K562 (cell line): ENCODE data around the gene SPTLC2. TPM values are rescaled to one million over a fixed set of nuclear protein-coding genes. Genes with fewer than 3 reads are reported as not detected.
A peak's percentile ranks its signal among the peaks of the same experiment; 100 is the strongest.

Experiments used
- ATAC-seq: fragments of 200-7000 bp; cut with Tn5 transposase; 3 replicates; pipeline ENCODE4 v1.9.1; 2020; ENCODE audit warnings: moderate library complexity
- BruUV-seq: library from RNA; stranded (reverse); fragments of 400-500 nt; replicated peaks from 2 replicates; lab custom pipeline; 2021; lab: Mats Ljungman, UMichigan
- CTCF ChIA-PET: fragments of 300-600 bp; formaldehyde crosslinking; extraction: SDS; loops from one replicate; lab custom pipeline; 2021; ENCODE audit warnings: low intra/inter-chr PET ratio; lab: Yijun Ruan, JAX
- POLR2A ChIA-PET: fragments of 300-600, 350-650 bp; sonication (Branson Sonifier 250); formaldehyde crosslinking; extraction: SDS; loops from one replicate; lab custom pipeline; 2021; ENCODE audit warnings: antibody characterized with exemption, inconsistent platforms; lab: Yijun Ruan, JAX
- DNase-seq, 4 experiments: peaks; one replicate each; pipeline versions ENCODE4 v3.0.0 to v3.0.0-alpha.2; 2011 to 2018; ENCODE audit warnings: low spot score in 3 of 4, mixed read lengths in 3 of 4; ENCODE audit errors: extremely low read depth in 1 of 4
- FAIRE-seq: peaks from 2 replicates; lab custom pipeline; 2011; peaks lifted over from hg19 to GRCh38; lab: Jason Lieb, UNC
- H2AFZ ChIP-seq: 2 replicates; pipeline ENCODE4 v1.6.0; 2011; ENCODE audit warnings: low read depth, low read length, control low read depth, inconsistent platforms
- H3K27ac ChIP-seq: fragments of 200-600 bp; 3 replicates; pipeline ENCODE4 v1.8.0; 2011; ENCODE audit warnings: low read depth, mild to moderate bottlenecking, control low read depth, inconsistent platforms, low read length, moderate library complexity, mixed read lengths; ENCODE audit errors: extremely low read depth
- H3K27me3 ChIP-seq, 2 experiments: fragments of 300-600 bp in 1 of 2; 2 replicates in 1 of 2; 3 replicates in 1 of 2; pipeline versions ENCODE4 v1.6.0 to v1.8.0; 2011; ENCODE audit warnings: inconsistent platforms in 2 of 2, low read length in 2 of 2, mild to moderate bottlenecking in 1 of 2, mixed read lengths in 1 of 2, moderate library complexity in 1 of 2; ENCODE audit not compliant: control insufficient read depth in 2 of 2, insufficient read depth in 2 of 2
- H3K36me3 ChIP-seq: fragments of 300-600 bp; 3 replicates; pipeline ENCODE4 v1.8.0; 2011; ENCODE audit warnings: mild to moderate bottlenecking, low read length, inconsistent platforms; ENCODE audit not compliant: control insufficient read depth, insufficient read depth
- H3K4me1 ChIP-seq, 2 experiments: fragments of 200-600 bp in 1 of 2; replicated peaks in 1 of 2; 2 replicates in 1 of 2; 3 replicates in 1 of 2; pipeline versions ENCODE4 v1.5.1 to v1.8.0; 2011; ENCODE audit warnings: inconsistent platforms in 2 of 2, low read length in 2 of 2, mild to moderate bottlenecking in 1 of 2, mixed read lengths in 1 of 2, moderate library complexity in 1 of 2; ENCODE audit not compliant: control insufficient read depth in 2 of 2, insufficient read depth in 2 of 2
- H3K4me2 ChIP-seq: 2 replicates; pipeline ENCODE4 v1.6.1; 2011; ENCODE audit warnings: low read length, control low read depth, inconsistent platforms, mixed read lengths; ENCODE audit not compliant: insufficient read depth
- H3K4me3 ChIP-seq: fragments of 200-600 bp; sonication (generic), shearing (Covaris generic); 2 replicates; pipeline ENCODE4 v1.5.1; 2016; ENCODE audit warnings: control low read depth, inconsistent platforms
- H3K79me2 ChIP-seq: fragments of 200-600 bp; 3 replicates; pipeline ENCODE4 v1.8.0; 2011; ENCODE audit warnings: low read length, inconsistent platforms; ENCODE audit not compliant: control insufficient read depth, insufficient read depth
- H3K9ac ChIP-seq, 2 experiments: 2 replicates each; pipeline versions ENCODE4 v1.6.0 to v1.6.1; 2011; ENCODE audit warnings: low read depth in 2 of 2, low read length in 2 of 2, control low read depth in 1 of 2, inconsistent platforms in 1 of 2, mild to moderate bottlenecking in 1 of 2, mixed read lengths in 1 of 2; ENCODE audit not compliant: insufficient read depth in 1 of 2
- H3K9me1 ChIP-seq: one replicate; pipeline ENCODE4 v1.6.0; 2011; ENCODE audit warnings: inconsistent platforms, mild to moderate bottlenecking, low read length, moderate library complexity; ENCODE audit not compliant: control insufficient read depth, insufficient read depth
- H3K9me3 ChIP-seq: replicated peaks from 2 replicates; pipeline ENCODE4 v1.5.1; 2011; ENCODE audit warnings: low read depth, low read length, inconsistent platforms; ENCODE audit not compliant: control insufficient read depth, insufficient read depth
- H4K20me1 ChIP-seq: replicated peaks from 2 replicates; pipeline ENCODE4 v1.6.1; 2011; ENCODE audit warnings: low read length, inconsistent platforms, mixed read lengths; ENCODE audit not compliant: control insufficient read depth, insufficient read depth
- C11orf30 ChIP-seq: fragments of 450-650 bp; IDR thresholded peaks from 2 replicates; pipeline ENCODE4 v1.6.1; 2016; ENCODE audit warnings: low read depth, mild to moderate bottlenecking
- CHD4 ChIP-seq: fragments of 200-600 bp; sonication (generic); IDR thresholded peaks from 3 replicates; pipeline ENCODE4 v1.6.1; 2012; ENCODE audit warnings: low read depth, mild to moderate bottlenecking, mixed read lengths, low read length, inconsistent platforms; ENCODE audit not compliant: insufficient read depth, insufficient replicate concordance, poor library complexity, severe bottlenecking
- FOXO4 ChIP-seq: fragments of 450-650 bp; formaldehyde crosslinking; IDR thresholded peaks from 2 replicates; pipeline ENCODE4 v1.4.0; 2020; ENCODE audit warnings: mild to moderate bottlenecking, moderate library complexity
- ID3 ChIP-seq, 2 experiments: fragments of 250-450 bp in 1 of 2; fragments of 450-650 bp in 1 of 2; sonication (Bioruptor Pico) in 1 of 2; IDR thresholded peaks; 2 replicates each; pipeline versions ENCODE4 v1.6.1 to v1.8.0; 2016 to 2021; ENCODE audit warnings: mild to moderate bottlenecking in 2 of 2, moderate library complexity in 2 of 2, missing compliant biosample characterization in 1 of 2, missing genetic modification characterization in 1 of 2
- JUND ChIP-seq, 2 experiments: IDR thresholded peaks; 2 replicates in 1 of 2; 3 replicates in 1 of 2; pipeline ENCODE4 v1.6.1; 2011; ENCODE audit warnings: borderline replicate concordance in 2 of 2, low read depth in 2 of 2, low read length in 2 of 2, improper control_type of control experiment in 1 of 2, missing biosample characterization in 1 of 2, missing genetic modification characterization in 1 of 2, missing genetic modification reagents in 1 of 2
- NR3C1 ChIP-seq: sonication (generic); formaldehyde crosslinking; IDR thresholded peaks from 2 replicates; pipeline ENCODE4 v1.8.1; 2022; ENCODE audit warnings: missing genetic modification reagents
- SRF ChIP-seq, 2 experiments: fragments of 250-450, 450-650 bp in 1 of 2; sonication (Bioruptor Pico) in 1 of 2; sonication (generic) in 1 of 2; formaldehyde crosslinking; IDR thresholded peaks; 2 replicates each; pipeline versions ENCODE4 v1.5.0 to v1.5.1; 2020 to 2022; ENCODE audit warnings: mild to moderate bottlenecking in 1 of 2, missing genetic modification reagents in 1 of 2
- TCF7 ChIP-seq: sonication (generic); IDR thresholded peaks from 2 replicates; pipeline ENCODE4 v1.6.1; 2016; ENCODE audit warnings: antibody characterized with exemption, borderline replicate concordance
- ZC3H8 ChIP-seq: fragments of 450-650 bp; IDR thresholded peaks from 2 replicates; pipeline ENCODE4 v1.6.1; 2017
- WGBS: fragments of 100-300 bp; shearing (Covaris generic); methylation state at CpG from one replicate; pipeline ENCODE4 v1.1.6; 2016; ENCODE audit warnings: low coverage, mixed read lengths; ENCODE audit not compliant: insufficient coverage; ENCODE audit errors: missing lambda C conversion rate; 5-methylcytosine and 5-hydroxymethylcytosine counted together
- in situ Hi-C: fragments of 300-500 bp; cut with MboI; formaldehyde crosslinking; loops from 4 replicates; pipeline ENCODE4 v1.15.0; 2018; ENCODE audit warnings: inconsistent platforms, mixed read lengths
- intact Hi-C: fragments of 100-400 bp; cut with micrococcal nuclease; formaldehyde crosslinking; loops from 2 replicates; pipeline ENCODE4 v1.14.2; 2022
- polyA plus RNA-seq, 8 experiments: library from polyadenylated mRNA; depleted of rRNA in 4 of 8; stranded (reverse) in 5 of 8; unstranded in 3 of 8; fragments of >200 nt; fragmentation: Nextera tagmentation in 2 of 8; fragmentation: Illumina TruSeq in 1 of 8; extraction: Ambion mirVana in 2 of 8; extraction: Trizol in 1 of 8; gene quantifications; 2 replicates each; pipeline versions ENCODE4 v1.2.1 to v1.2.3, GENCODE V29; 2011 to 2014; ENCODE audit warnings: inconsistent platforms in 1 of 8, missing spikeins in 1 of 8
- total RNA-seq, 7 experiments: library from RNA; depleted of rRNA in 6 of 7; stranded (reverse); fragments of >200 nt in 6 of 7; fragmentation: Illumina TruSeq in 2 of 7; extraction: Trizol in 2 of 7; gene quantifications; 2 replicates each; pipeline versions ENCODE4 v1.2.1 to v1.2.3, GENCODE V29; 2011 to 2021; ENCODE audit warnings: low replicate concordance in 1 of 7
- TF ChIP-seq, protein P1 (sequence below): fragments of 450-650 bp; IDR thresholded peaks from 2 replicates; pipeline ENCODE4 v1.6.1; 2018; ENCODE audit not compliant: partially characterized antibody
- TF ChIP-seq, protein P2 (sequence below), 3 experiments: IDR thresholded peaks in 2 of 3; conservative IDR thresholded peaks in 1 of 3; 2 replicates each; pipeline ENCODE4 v1.5.1; 2011 to 2012; ENCODE audit warnings: low read length in 3 of 3, mild to moderate bottlenecking in 3 of 3, control low read depth in 2 of 3, improper control_type of control experiment in 1 of 3, inconsistent platforms in 1 of 3, low read depth in 1 of 3, mixed read lengths in 1 of 3, moderate library complexity in 1 of 3; ENCODE audit not compliant: insufficient read depth in 2 of 3

The SPTLC2 gene
- total and polyA plus RNA-seq, 9 of the 15 experiments (the other 6 are each of a cell fraction or from before 2014, with no cell fraction given) = 4.5 to 30.4 (median 14.0) TPM

GRCh38 chr14:77459072-77459723 lies 157.2 kb downstream of the SPTLC2 start:
- peaks cover 5% of the 10 kb centered on the region for H3K9me1 ChIP-seq
- DNase-seq = peak; percentile 21 to 80 (median 36)
- TSS peak; percentile 58 for BruUV-seq
- peaks cover 48% of the 10 kb centered on the region for H3K79me2 ChIP-seq
- peak overlapping the region; percentile 19 to 98; a peak in 3 of 4 replicates for H3K9ac ChIP-seq
- CTCF ChIA-PET = interaction anchor here (0.6 kb wide), 1 partner anchor 154 kb away, joined by 3 read pairs; no protein-coding TSS in a partner anchor
- POLR2A ChIA-PET = interaction anchor here (0.7 to 2.2 kb wide), 6 partner anchors 11 to 235 kb away, joined by 3 to 7 read pairs (median 5); no protein-coding TSS in a partner anchor
- no peaks in the 10 kb centered on the region for H3K9me3 ChIP-seq
- WGBS = 43% methylated on average over 13 of the region's 13 CpGs
- intact Hi-C loops = loop anchor here (1.0 to 5.0 kb wide), 6 partner anchors 52 to 188 kb away; partner anchors contain the start of genes GSTZ1, POMT2 and SPTLC2
- peaks cover 12% of the 10 kb centered on the region; the same call in 1 of the 2 replicates for H4K20me1 ChIP-seq
- peak overlapping the region; percentile 97 for H3K4me2 ChIP-seq
- H2AFZ ChIP-seq = no peak overlapping the region
- peak; percentile 77 for FAIRE-seq
- peak overlapping the region; percentile 99; the same call in 2 of the 3 replicates for H3K27ac ChIP-seq
- peak overlapping the region; percentile 96 for H3K4me3 ChIP-seq
- peaks cover 7 to 11% of the 10 kb centered on the region in 2 experiments; a peak in 3 of 5 replicates for H3K4me1 ChIP-seq
- H3K36me3 ChIP-seq = peaks cover 48% of the 10 kb centered on the region
- no peaks in the 10 kb centered on the region for H3K27me3 ChIP-seq
- peak; percentile 35 for ATAC-seq
- in situ Hi-C loops = no loop called here
- TF ChIP-seq JUND (IDR thresholded peaks at IDR 0.05; ENCODE audit: borderline replicate concordance, low read depth, low read length) = no peak
- no peak for TF ChIP-seq JUND (tag; IDR thresholded peaks at IDR 0.05; ENCODE audit: borderline replicate concordance, low read depth, low read length)
- TF ChIP-seq SRF (CRISPR knock-in tag; IDR thresholded peaks at IDR 0.05) = no peak
- no peak for TF ChIP-seq ZC3H8
- no peak for TF ChIP-seq NR3C1 (CRISPR knock-in tag)
- TF ChIP-seq, protein P1, sequence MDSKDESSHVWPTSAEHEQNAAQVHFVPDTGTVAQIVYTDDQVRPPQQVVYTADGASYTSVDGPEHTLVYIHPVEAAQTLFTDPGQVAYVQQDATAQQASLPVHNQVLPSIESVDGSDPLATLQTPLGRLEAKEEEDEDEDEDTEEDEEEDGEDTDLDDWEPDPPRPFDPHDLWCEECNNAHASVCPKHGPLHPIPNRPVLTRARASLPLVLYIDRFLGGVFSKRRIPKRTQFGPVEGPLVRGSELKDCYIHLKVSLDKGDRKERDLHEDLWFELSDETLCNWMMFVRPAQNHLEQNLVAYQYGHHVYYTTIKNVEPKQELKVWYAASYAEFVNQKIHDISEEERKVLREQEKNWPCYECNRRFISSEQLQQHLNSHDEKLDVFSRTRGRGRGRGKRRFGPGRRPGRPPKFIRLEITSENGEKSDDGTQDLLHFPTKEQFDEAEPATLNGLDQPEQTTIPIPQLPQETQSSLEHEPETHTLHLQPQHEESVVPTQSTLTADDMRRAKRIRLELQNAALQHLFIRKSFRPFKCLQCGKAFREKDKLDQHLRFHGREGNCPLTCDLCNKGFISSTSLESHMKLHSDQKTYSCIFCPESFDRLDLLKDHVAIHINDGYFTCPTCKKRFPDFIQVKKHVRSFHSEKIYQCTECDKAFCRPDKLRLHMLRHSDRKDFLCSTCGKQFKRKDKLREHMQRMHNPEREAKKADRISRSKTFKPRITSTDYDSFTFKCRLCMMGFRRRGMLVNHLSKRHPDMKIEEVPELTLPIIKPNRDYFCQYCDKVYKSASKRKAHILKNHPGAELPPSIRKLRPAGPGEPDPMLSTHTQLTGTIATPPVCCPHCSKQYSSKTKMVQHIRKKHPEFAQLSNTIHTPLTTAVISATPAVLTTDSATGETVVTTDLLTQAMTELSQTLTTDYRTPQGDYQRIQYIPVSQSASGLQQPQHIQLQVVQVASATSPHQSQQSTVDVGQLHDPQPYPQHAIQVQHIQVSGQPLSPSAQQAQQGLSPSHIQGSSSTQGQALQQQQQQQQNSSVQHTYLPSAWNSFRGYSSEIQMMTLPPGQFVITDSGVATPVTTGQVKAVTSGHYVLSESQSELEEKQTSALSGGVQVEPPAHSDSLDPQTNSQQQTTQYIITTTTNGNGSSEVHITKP = peak; percentile 15
- TF ChIP-seq ID3 (CRISPR knock-in tag; IDR thresholded peaks at IDR 0.05) = no peak
- no peak for TF ChIP-seq ID3 (tag; IDR thresholded peaks at IDR 0.05)
- TF ChIP-seq CHD4 = no peak
- TF ChIP-seq C11orf30 = no peak
- TF ChIP-seq FOXO4 (CRISPR knock-in tag) = no peak
- TF ChIP-seq TCF7 = no peak
- TF ChIP-seq, protein P2, sequence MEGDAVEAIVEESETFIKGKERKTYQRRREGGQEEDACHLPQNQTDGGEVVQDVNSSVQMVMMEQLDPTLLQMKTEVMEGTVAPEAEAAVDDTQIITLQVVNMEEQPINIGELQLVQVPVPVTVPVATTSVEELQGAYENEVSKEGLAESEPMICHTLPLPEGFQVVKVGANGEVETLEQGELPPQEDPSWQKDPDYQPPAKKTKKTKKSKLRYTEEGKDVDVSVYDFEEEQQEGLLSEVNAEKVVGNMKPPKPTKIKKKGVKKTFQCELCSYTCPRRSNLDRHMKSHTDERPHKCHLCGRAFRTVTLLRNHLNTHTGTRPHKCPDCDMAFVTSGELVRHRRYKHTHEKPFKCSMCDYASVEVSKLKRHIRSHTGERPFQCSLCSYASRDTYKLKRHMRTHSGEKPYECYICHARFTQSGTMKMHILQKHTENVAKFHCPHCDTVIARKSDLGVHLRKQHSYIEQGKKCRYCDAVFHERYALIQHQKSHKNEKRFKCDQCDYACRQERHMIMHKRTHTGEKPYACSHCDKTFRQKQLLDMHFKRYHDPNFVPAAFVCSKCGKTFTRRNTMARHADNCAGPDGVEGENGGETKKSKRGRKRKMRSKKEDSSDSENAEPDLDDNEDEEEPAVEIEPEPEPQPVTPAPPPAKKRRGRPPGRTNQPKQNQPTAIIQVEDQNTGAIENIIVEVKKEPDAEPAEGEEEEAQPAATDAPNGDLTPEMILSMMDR (IDR thresholded peaks at IDR 0.05 in 2 of 3, conservative IDR thresholded peaks at IDR 0.05 in 1 of 3; ENCODE audit: insufficient read depth in 2 of 3, low read depth in 1 of 3, low read length in 3 of 3) = peak; percentile 47 to 68 (median 63)
